Mononuclear cell (primary cell): ENCODE data around the gene FBXO9. TPM values are rescaled to one million over a fixed set of nuclear protein-coding genes. Genes with fewer than 3 reads are reported as not detected.

ENCODE experiments used
- H3K27me3 ChIP-seq: 2 replicates; pipeline ENCODE4 v1.6.0; 2011; ENCODE audit warnings: low read length, control low read depth; ENCODE audit not compliant: insufficient read depth
- H3K4me1 ChIP-seq: 2 replicates; pipeline ENCODE4 v1.5.1; 2011; ENCODE audit warnings: mild to moderate bottlenecking, low read length, control low read depth; ENCODE audit not compliant: insufficient read depth
- H3K4me3 ChIP-seq: 2 replicates; pipeline ENCODE4 v1.5.1; 2011; ENCODE audit warnings: mild to moderate bottlenecking, low read length, moderate library complexity
- H3K9me3 ChIP-seq: 2 replicates; pipeline ENCODE4 v1.5.1; 2011; ENCODE audit warnings: low read depth, mild to moderate bottlenecking, control low read depth, low read length
- total RNA-seq: library from RNA; depleted of rRNA; stranded (reverse); fragments of >200 nt; gene quantifications from one replicate; pipeline ENCODE4 v1.2.3, GENCODE V29; 2012

Gene FBXO9
- total RNA-seq, 1 donor = 37.9 TPM

GRCh38 chr6:53095716-53096115 lies 30.5 kb downstream of the FBXO9 start:
- no peak overlapping the region for H3K4me3 ChIP-seq
- H3K9me3 ChIP-seq = no peaks in the 10 kb centered on the region
- no peaks in the 10 kb centered on the region for H3K4me1 ChIP-seq
- no peaks in the 10 kb centered on the region for H3K27me3 ChIP-seq

DNA sequence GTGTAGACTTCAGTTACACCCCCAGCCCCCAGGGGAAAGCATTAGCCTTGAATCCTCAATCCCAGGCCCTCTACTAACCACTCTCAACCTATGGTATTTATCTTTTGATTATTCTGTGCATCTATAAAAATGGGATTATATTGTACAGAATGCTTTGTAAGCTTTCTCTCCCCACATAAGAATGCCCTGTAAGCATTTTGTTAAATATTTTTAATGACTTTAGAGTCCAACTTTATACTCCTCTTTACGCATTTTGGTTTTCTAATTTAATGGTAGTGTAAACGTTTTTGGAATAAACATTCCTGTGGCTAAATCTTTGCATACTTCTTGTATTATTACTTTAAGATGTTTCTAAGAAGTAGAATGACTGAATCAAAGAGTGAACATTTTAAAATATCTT lies 35.4 kb downstream of the FBXO9 start:
- Histone ChIP-seq H3K27me3 (no peaks in the 10 kb centered on the region), H3K4me1 (no peaks in the 10 kb centered on the region), H3K9me3 (no peaks in the 10 kb centered on the region), H3K4me3 (no peak overlapping the region)

DNA sequence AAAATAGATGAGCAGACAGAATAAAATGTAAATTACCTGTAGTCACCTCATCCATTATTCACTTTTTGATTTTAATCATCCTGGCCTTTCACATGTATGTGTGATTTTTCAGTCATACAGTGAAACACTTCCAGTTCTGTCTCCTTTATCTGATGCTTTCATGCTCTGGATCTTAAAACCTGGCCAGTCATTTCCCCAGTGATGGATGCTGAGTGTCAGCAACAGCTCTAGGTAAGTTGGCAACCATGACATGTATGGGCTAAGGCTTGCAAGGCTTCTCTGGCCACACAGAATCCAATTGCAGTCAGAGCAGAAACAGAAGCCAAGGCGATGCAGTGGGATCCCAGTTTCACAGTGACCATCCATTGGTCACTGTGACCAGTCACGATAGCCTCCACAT lies 35.8 kb downstream of the FBXO9 start:
- Histone ChIP-seq H3K4me1 (no peaks in the 10 kb centered on the region), H3K9me3 (no peaks in the 10 kb centered on the region), H3K27me3 (no peaks in the 10 kb centered on the region), H3K4me3 (no peak overlapping the region)

GRCh38 chr6:53103993-53104675 lies 38.9 kb downstream of the FBXO9 start:
- Histone ChIP-seq H3K9me3 (no peaks in the 10 kb centered on the region), H3K4me1 (no peaks in the 10 kb centered on the region), H3K4me3 (no peak overlapping the region), H3K27me3 (no peaks in the 10 kb centered on the region)

- H3K4me3 ChIP-seq = no peak overlapping the region
- no peaks in the 10 kb centered on the region for H3K9me3 ChIP-seq
- no peaks in the 10 kb centered on the region for H3K27me3 ChIP-seq
- no peaks in the 10 kb centered on the region for H3K4me1 ChIP-seq
Measured at GRCh38 chr6:53104916-53105315, 39.7 kb downstream of the FBXO9 start.

GRCh38 chr6:53107091-53107490 lies 41.9 kb downstream of the FBXO9 start:
- no peak overlapping the region for H3K4me3 ChIP-seq
- H3K9me3 ChIP-seq = no peaks in the 10 kb centered on the region
- H3K4me1 ChIP-seq = no peaks in the 10 kb centered on the region
- no peaks in the 10 kb centered on the region for H3K27me3 ChIP-seq

GRCh38 chr6:53109612-53110011 lies 44.4 kb downstream of the FBXO9 start:
- Histone ChIP-seq H3K4me3 (no peak overlapping the region), H3K9me3 (no peaks in the 10 kb centered on the region), H3K27me3 (no peaks in the 10 kb centered on the region), H3K4me1 (no peaks in the 10 kb centered on the region)

DNA sequence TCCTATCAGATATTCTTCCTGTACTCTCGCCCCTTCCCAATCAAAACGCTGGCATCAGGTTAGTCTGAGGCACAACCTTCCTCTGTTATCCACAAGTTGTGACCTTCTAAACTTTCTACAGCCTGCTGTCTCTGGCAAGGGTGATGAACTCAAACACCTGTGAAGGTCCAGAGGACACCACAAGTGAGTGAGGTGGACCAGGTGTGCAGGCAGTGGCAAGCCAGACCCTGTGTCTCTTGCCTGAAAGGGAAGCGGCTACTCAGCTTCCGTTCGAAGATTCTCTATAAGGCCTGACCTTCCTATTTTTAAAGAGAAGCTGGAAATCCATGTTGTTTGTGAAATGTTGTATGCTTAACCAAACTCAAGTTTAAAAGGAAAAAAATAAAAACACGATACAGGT lies 46.7 kb downstream of the FBXO9 start:
- Histone ChIP-seq H3K4me3 (no peak overlapping the region), H3K9me3 (no peaks in the 10 kb centered on the region), H3K4me1 (no peaks in the 10 kb centered on the region), H3K27me3 (no peaks in the 10 kb centered on the region)

DNA sequence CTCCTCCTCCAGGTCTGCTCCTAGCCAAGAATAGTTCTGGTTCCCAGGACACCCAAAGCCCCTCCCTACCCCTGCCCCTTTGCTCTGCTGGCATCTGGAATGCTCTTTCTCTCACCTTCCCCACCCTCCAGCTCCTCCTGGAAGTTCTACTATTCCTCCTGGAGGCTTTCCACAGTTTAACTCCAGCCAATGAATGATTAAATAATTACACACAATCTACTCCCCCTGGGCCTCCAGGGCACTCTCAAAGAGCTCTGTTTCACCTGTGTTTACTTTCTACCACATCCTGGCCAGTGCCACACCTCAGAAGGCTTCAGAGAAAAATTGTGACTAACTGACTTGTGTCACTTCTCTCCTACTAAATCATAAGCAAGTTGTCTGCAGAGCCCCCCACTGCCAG lies 47.2 kb downstream of the FBXO9 start:
- H3K4me3 ChIP-seq = no peak overlapping the region
- no peaks in the 10 kb centered on the region for H3K9me3 ChIP-seq
- no peaks in the 10 kb centered on the region for H3K27me3 ChIP-seq
- H3K4me1 ChIP-seq = no peaks in the 10 kb centered on the region

DNA sequence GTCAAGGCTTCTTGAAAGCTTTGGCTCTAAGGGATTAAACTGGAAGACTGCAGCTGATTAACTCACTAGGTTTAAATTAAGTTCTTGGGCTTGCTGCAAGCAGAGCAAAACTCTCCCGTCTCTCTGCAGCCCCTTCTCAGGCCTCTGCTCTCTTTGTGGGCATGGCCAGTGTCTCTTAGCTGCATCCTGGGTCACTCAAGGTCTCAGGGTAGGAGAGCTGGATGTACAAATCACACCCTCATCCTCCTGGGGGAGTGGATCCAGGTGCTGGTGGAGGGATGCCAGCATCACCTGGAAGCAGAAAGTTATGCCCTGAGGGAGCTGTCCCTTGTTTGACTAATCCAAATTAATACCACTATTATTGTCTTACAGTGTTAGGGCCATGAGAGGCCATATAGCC lies 47.7 kb downstream of the FBXO9 start:
- Histone ChIP-seq H3K27me3 (no peaks in the 10 kb centered on the region), H3K9me3 (no peaks in the 10 kb centered on the region), H3K4me3 (no peak overlapping the region), H3K4me1 (no peaks in the 10 kb centered on the region)

- Histone ChIP-seq H3K27me3 (no peaks in the 10 kb centered on the region), H3K4me1 (no peaks in the 10 kb centered on the region), H3K9me3 (no peaks in the 10 kb centered on the region), H3K4me3 (no peak overlapping the region)
Measured at GRCh38 chr6:53113742-53114141, 48.5 kb downstream of the FBXO9 start.

- H3K4me3 ChIP-seq = no peak overlapping the region
- H3K4me1 ChIP-seq = no peaks in the 10 kb centered on the region
- no peaks in the 10 kb centered on the region for H3K9me3 ChIP-seq
- no peaks in the 10 kb centered on the region for H3K27me3 ChIP-seq
Measured at GRCh38 chr6:53115113-53115512, 49.9 kb downstream of the FBXO9 start.

DNA sequence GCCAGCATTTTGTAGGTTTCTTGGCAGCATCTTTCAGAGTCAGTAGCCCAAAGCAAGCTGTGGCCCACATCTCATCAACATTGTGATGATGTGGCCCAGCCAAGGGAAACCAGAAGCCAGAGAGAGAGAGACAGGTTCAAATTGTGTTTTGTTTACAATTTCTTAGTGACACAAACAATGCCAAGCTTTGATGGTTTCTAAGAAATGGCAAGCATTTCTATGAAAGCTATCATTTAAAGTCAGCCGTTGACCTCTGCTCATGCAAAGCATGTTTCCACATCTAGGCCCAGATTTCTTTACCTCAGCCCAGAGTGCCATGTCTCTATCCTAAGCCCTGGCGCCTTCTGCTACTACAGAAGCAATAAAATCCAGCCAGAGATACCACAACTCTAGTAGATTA lies 50.5 kb downstream of the FBXO9 start:
- Histone ChIP-seq H3K4me1 (no peaks in the 10 kb centered on the region), H3K4me3 (no peak overlapping the region)

DNA sequence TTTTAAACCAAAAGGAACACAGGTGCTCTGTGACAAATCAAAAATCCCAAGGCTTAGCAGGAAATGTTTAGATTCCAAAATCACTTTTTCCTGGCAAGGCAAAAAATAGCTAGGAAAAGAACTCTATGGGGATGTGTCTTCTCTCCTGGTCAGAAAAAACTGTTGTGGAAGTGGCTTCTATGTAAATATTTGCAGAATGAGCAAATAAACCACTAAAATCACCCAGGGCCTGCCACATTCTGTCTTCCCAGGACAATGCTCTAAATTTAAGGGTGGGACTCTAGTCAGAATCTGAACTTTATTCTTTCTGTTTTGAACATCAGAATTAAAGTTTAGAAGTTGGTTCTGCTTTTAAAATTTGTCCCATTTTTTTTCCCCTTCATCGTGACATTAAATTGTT lies 54.1 kb downstream of the FBXO9 start:
- no peaks in the 10 kb centered on the region for H3K27me3 ChIP-seq
- no peak overlapping the region for H3K4me3 ChIP-seq
- no peaks in the 10 kb centered on the region for H3K4me1 ChIP-seq

More for the DNA sequence above, 50.5 kb downstream of the FBXO9 start:
- H3K27me3 ChIP-seq = no peaks in the 10 kb centered on the region
- H3K9me3 ChIP-seq = no peaks in the 10 kb centered on the region

GRCh38 chr6:53119772-53120409 lies 54.7 kb downstream of the FBXO9 start:
- Histone ChIP-seq H3K27me3 (no peaks in the 10 kb centered on the region), H3K9me3 (no peaks in the 10 kb centered on the region), H3K4me3 (no peak overlapping the region), H3K4me1 (no peaks in the 10 kb centered on the region)

More for the DNA sequence above, 54.1 kb downstream of the FBXO9 start:
- no peaks in the 10 kb centered on the region for H3K9me3 ChIP-seq
